ENCODE measurements around the gene KRTAP4-7. TPM values are rescaled to one million over a fixed set of nuclear protein-coding genes. Genes with fewer than 3 reads are reported as not detected.
"Not testable (repeated sequence)": the region's sequence is repeated elsewhere in the genome, so short reads cannot be mapped to it uniquely, and the experiment has no call there.

Gene KRTAP4-7
- total RNA-seq, 1 donor, result 0.72 TPM

DNA sequence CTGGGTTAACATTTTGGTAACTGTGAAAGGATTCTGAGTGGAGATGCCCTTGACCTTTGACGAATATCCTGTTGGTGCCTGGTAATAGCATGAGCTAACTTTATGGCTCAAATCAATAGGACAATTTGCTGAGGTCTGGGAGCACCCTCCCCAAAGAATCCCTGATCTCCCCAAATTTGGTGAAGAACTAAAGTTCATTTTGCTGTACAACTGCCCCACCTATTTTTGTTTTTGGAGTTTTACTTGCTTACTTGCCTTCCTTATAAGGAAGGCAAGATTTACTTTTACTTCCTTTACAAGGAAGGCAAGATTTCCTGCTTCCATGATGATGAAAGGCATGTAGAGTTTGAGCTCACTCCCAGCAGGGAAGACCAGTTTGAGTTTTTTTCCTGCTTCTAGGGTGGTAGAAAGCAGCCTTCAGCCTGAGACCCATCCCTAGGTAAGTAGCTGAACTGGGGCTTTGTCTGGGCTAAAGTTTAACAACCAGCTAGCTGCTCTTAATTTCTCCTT, 24.0 kb downstream of the KRTAP4-7 start:
- Histone ChIP-seq H3K79me2 (ENCODE audit: insufficient read depth, low read length) (no peaks in the 10 kb centered on the region), H3K9me3 (ENCODE audit: low read depth, low read length) (no peaks in the 10 kb centered on the region), H3K27me3 (ENCODE audit: insufficient read depth, low read length) (no peaks in the 10 kb centered on the region), H3K4me3 (ENCODE audit: insufficient read depth, low read length) (peak overlapping the region; percentile 52), H3K4me2 (ENCODE audit: insufficient read depth, low read length) (no peak overlapping the region), H3K27ac (ENCODE audit: low read depth, low read length) (no peak overlapping the region), H3K36me3 (ENCODE audit: insufficient read depth, low read length) (no peaks in the 10 kb centered on the region), H2AFZ (ENCODE audit: low read length) (no peak overlapping the region), H4K20me1 (ENCODE audit: insufficient read depth, low read length) (no peaks in the 10 kb centered on the region), H3K4me1 (ENCODE audit: insufficient read depth, low read length) (peaks cover 6% of the 10 kb centered on the region)
- TF ChIP-seq, protein P1, sequence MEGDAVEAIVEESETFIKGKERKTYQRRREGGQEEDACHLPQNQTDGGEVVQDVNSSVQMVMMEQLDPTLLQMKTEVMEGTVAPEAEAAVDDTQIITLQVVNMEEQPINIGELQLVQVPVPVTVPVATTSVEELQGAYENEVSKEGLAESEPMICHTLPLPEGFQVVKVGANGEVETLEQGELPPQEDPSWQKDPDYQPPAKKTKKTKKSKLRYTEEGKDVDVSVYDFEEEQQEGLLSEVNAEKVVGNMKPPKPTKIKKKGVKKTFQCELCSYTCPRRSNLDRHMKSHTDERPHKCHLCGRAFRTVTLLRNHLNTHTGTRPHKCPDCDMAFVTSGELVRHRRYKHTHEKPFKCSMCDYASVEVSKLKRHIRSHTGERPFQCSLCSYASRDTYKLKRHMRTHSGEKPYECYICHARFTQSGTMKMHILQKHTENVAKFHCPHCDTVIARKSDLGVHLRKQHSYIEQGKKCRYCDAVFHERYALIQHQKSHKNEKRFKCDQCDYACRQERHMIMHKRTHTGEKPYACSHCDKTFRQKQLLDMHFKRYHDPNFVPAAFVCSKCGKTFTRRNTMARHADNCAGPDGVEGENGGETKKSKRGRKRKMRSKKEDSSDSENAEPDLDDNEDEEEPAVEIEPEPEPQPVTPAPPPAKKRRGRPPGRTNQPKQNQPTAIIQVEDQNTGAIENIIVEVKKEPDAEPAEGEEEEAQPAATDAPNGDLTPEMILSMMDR (IDR thresholded peaks at IDR 0.05; ENCODE audit: extremely low read depth, low read depth, low read length), result no peak
- DNase-seq (ENCODE audit: insufficient read length, low spot score, missing footprints), result no peak

GRCh38 chr17:41108728-41109386, 24.9 kb downstream of the KRTAP4-7 start:
- peak overlapping the region; percentile 52 for H3K4me3 ChIP-seq (ENCODE audit: insufficient read depth, low read length)
- H3K4me1 ChIP-seq (ENCODE audit: insufficient read depth, low read length); H2AFZ ChIP-seq (ENCODE audit: low read length); H3K4me2 ChIP-seq (ENCODE audit: insufficient read depth, low read length); H3K27me3 ChIP-seq (ENCODE audit: insufficient read depth, low read length); H3K27ac ChIP-seq (ENCODE audit: low read depth, low read length); H3K9me3 ChIP-seq (ENCODE audit: low read depth, low read length); H3K36me3 ChIP-seq (ENCODE audit: insufficient read depth, low read length); DNase-seq (ENCODE audit: insufficient read length, low spot score, missing footprints); H4K20me1 ChIP-seq (ENCODE audit: insufficient read depth, low read length); H3K79me2 ChIP-seq (ENCODE audit: insufficient read depth, low read length): not testable (repeated sequence)

GRCh38 chr17:41111151-41111885, 27.4 kb downstream of the KRTAP4-7 start:
- H3K4me3 ChIP-seq (ENCODE audit: insufficient read depth, low read length), result peak overlapping the region; percentile 39
- H3K36me3 ChIP-seq (ENCODE audit: insufficient read depth, low read length), result no peaks in the 10 kb centered on the region
- H3K27ac ChIP-seq (ENCODE audit: low read depth, low read length), result no peak overlapping the region
- no peaks in the 10 kb centered on the region for H3K9me3 ChIP-seq (ENCODE audit: low read depth, low read length)
- no peak for DNase-seq (ENCODE audit: insufficient read length, low spot score, missing footprints)
- H4K20me1 ChIP-seq (ENCODE audit: insufficient read depth, low read length), result no peaks in the 10 kb centered on the region
- H3K27me3 ChIP-seq (ENCODE audit: insufficient read depth, low read length), result no peaks in the 10 kb centered on the region
- H3K4me2 ChIP-seq (ENCODE audit: insufficient read depth, low read length), result no peak overlapping the region
- H2AFZ ChIP-seq (ENCODE audit: low read length), result no peak overlapping the region
- no peaks in the 10 kb centered on the region for H3K79me2 ChIP-seq (ENCODE audit: insufficient read depth, low read length)
- TF ChIP-seq, protein P1 (IDR thresholded peaks at IDR 0.05; ENCODE audit: extremely low read depth, low read depth, low read length), result no peak
- no peaks in the 10 kb centered on the region for H3K4me1 ChIP-seq (ENCODE audit: insufficient read depth, low read length)

- H3K36me3 ChIP-seq (ENCODE audit: insufficient read depth, low read length), result no peaks in the 10 kb centered on the region
- peaks cover 13% of the 10 kb centered on the region for H3K4me1 ChIP-seq (ENCODE audit: insufficient read depth, low read length)
- no peaks in the 10 kb centered on the region for H3K27me3 ChIP-seq (ENCODE audit: insufficient read depth, low read length)
- H3K4me3 ChIP-seq (ENCODE audit: insufficient read depth, low read length), result no peak overlapping the region
- TF ChIP-seq, protein P1 (IDR thresholded peaks at IDR 0.05; ENCODE audit: extremely low read depth, low read depth, low read length), result no peak
- no peak for DNase-seq (ENCODE audit: insufficient read length, low spot score, missing footprints)
- no peaks in the 10 kb centered on the region for H4K20me1 ChIP-seq (ENCODE audit: insufficient read depth, low read length)
- H3K79me2 ChIP-seq (ENCODE audit: insufficient read depth, low read length), result no peaks in the 10 kb centered on the region
- no peaks in the 10 kb centered on the region for H3K9me3 ChIP-seq (ENCODE audit: low read depth, low read length)
- H2AFZ ChIP-seq (ENCODE audit: low read length), result no peak overlapping the region
- H3K27ac ChIP-seq (ENCODE audit: low read depth, low read length), result no peak overlapping the region
- H3K4me2 ChIP-seq (ENCODE audit: insufficient read depth, low read length), result no peak overlapping the region
These were observed 32.3 kb downstream of the KRTAP4-7 start for GRCh38 chr17:41116297-41116696.

GRCh38 chr17:41117846-41118386, 34.0 kb downstream of the KRTAP4-7 start, which contains the start of gene KRTAP4-11:
Gene KRTAP4-11 (minus strand): TSS chr17:41118373. CDS start chr17:41118315, 58 bp downstream.
- not testable (repeated sequence) for H3K79me2 ChIP-seq (ENCODE audit: insufficient read depth, low read length); H3K27me3 ChIP-seq (ENCODE audit: insufficient read depth, low read length); H4K20me1 ChIP-seq (ENCODE audit: insufficient read depth, low read length); H3K36me3 ChIP-seq (ENCODE audit: insufficient read depth, low read length); H2AFZ ChIP-seq (ENCODE audit: low read length); DNase-seq (ENCODE audit: insufficient read length, low spot score, missing footprints); H3K4me3 ChIP-seq (ENCODE audit: insufficient read depth, low read length); H3K9me3 ChIP-seq (ENCODE audit: low read depth, low read length)
- Histone ChIP-seq H3K4me1 (ENCODE audit: insufficient read depth, low read length) (peaks cover 13% of the 10 kb centered on the region), H3K4me2 (ENCODE audit: insufficient read depth, low read length) (peak within 1 kb of the TSS; percentile 4), H3K27ac (ENCODE audit: low read depth, low read length) (peak within 1 kb of the TSS; percentile 24)
